Nephron progenitor cell (in vitro differentiated cells): ENCODE measurements around the gene RRAD.
A peak's percentile ranks its signal among the peaks of the same experiment; 100 is the strongest.
"Not testable (repeated sequence)": the region's sequence is repeated elsewhere in the genome, so short reads cannot be mapped to it uniquely, and the experiment has no call there.

Source experiments
- DNase-seq: peaks from one replicate; pipeline ENCODE4 v3.0.0; 2021
- H3K27ac Mint-ChIP-seq: 2 replicates; pipeline ENCODE4 v1.8.0; 2021; ENCODE audit warnings: mild to moderate bottlenecking, moderate library complexity, mixed read lengths
- H3K27me3 Mint-ChIP-seq: 2 replicates; pipeline ENCODE4 v1.8.0; 2021; ENCODE audit warnings: mild to moderate bottlenecking, low read depth, mixed read lengths; ENCODE audit not compliant: poor library complexity
- H3K36me3 Mint-ChIP-seq: 2 replicates; pipeline ENCODE4 v1.8.0; 2021; ENCODE audit warnings: low read depth, mixed read lengths
- H3K4me1 Mint-ChIP-seq: 2 replicates; pipeline ENCODE4 v1.8.0; 2021; ENCODE audit warnings: mixed read lengths
- H3K4me3 Mint-ChIP-seq: 2 replicates; pipeline ENCODE4 v1.8.0; 2021; ENCODE audit warnings: mild to moderate bottlenecking, moderate library complexity, mixed read lengths
- H3K9me3 Mint-ChIP-seq: 2 replicates; pipeline ENCODE4 v1.8.0; 2021; ENCODE audit warnings: mild to moderate bottlenecking, moderate library complexity, mixed read lengths
- TF ChIP-seq, protein P1 (sequence below): fragments of 200-600 bp; sonication (generic); IDR thresholded peaks from 2 replicates; pipeline ENCODE4 v1.5.0; 2021; ENCODE audit warnings: antibody characterized with exemption

RRAD gene

DNA sequence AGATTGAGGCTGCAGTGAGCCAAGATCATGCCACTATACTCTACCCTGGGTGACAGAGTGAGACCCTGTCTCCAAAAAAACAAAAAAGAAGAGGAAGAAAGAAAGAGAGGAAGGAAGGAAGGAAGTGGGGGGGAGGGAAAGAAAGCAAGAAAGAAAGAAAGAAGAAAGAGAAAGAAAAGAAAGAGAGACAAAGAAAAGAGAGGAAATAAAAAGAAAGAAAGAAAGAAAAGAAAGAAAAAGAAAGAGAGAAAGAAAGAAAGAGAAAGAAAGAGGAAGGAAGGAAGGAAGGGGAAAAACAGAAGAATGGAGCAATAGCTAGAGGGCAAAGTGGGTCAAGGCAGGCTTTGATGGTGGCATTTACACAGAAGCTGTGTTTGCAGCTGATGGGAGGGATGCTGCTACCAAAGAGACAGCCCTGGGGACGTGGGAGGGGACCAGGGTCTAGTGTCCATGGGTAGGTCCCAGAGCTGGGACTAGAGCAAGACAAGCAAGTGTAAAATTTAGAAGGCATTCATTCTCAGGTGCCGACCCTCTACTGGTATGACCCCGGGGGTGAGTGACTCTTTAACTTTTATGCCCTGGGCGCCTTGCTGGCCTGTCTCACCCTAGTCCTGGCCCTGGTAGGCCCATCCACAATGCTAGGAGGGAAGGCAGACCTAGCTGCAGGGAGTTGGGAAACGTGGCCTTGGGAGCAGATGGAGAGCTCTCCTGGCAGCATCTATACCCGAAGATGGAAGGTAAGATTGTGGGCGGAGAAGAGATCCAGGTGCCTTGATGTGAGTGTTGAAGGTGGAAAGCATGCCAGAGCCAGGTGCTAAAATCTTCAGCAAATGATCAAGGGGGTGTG, 33.7 kb upstream of the RRAD start:
- H3K4me1 Mint-ChIP-seq = peaks cover 14% of the 10 kb centered on the region
- H3K27ac Mint-ChIP-seq = no peak overlapping the region
- no peak for DNase-seq
- peaks cover 42% of the 10 kb centered on the region for H3K27me3 Mint-ChIP-seq
- no peak overlapping the region for H3K4me3 Mint-ChIP-seq
- TF ChIP-seq, protein P1, sequence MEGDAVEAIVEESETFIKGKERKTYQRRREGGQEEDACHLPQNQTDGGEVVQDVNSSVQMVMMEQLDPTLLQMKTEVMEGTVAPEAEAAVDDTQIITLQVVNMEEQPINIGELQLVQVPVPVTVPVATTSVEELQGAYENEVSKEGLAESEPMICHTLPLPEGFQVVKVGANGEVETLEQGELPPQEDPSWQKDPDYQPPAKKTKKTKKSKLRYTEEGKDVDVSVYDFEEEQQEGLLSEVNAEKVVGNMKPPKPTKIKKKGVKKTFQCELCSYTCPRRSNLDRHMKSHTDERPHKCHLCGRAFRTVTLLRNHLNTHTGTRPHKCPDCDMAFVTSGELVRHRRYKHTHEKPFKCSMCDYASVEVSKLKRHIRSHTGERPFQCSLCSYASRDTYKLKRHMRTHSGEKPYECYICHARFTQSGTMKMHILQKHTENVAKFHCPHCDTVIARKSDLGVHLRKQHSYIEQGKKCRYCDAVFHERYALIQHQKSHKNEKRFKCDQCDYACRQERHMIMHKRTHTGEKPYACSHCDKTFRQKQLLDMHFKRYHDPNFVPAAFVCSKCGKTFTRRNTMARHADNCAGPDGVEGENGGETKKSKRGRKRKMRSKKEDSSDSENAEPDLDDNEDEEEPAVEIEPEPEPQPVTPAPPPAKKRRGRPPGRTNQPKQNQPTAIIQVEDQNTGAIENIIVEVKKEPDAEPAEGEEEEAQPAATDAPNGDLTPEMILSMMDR = no peak
- no peaks in the 10 kb centered on the region for H3K36me3 Mint-ChIP-seq
- no peaks in the 10 kb centered on the region for H3K9me3 Mint-ChIP-seq

DNA sequence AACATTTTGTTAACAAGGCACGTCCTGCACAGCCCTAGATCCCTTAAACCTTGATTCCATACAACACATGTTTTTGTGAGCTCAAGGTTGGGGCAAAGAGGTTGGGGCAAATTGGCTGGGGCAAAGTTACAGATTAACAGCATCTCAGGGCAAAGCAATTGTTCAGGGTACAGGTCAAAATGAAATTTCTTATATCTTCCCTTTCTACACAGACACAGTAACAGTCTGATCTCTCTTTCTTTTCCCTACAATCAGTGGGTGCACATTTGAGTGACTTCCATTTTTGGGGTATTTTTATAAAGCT, 30.8 kb upstream of the RRAD start:
- not testable (repeated sequence) for DNase-seq, H3K36me3 Mint-ChIP-seq, H3K27ac Mint-ChIP-seq, H3K4me3 Mint-ChIP-seq, H3K9me3 Mint-ChIP-seq
- Mint-ChIP-seq H3K4me1 (peaks cover 17% of the 10 kb centered on the region), H3K27me3 (peaks cover 58% of the 10 kb centered on the region)

DNA sequence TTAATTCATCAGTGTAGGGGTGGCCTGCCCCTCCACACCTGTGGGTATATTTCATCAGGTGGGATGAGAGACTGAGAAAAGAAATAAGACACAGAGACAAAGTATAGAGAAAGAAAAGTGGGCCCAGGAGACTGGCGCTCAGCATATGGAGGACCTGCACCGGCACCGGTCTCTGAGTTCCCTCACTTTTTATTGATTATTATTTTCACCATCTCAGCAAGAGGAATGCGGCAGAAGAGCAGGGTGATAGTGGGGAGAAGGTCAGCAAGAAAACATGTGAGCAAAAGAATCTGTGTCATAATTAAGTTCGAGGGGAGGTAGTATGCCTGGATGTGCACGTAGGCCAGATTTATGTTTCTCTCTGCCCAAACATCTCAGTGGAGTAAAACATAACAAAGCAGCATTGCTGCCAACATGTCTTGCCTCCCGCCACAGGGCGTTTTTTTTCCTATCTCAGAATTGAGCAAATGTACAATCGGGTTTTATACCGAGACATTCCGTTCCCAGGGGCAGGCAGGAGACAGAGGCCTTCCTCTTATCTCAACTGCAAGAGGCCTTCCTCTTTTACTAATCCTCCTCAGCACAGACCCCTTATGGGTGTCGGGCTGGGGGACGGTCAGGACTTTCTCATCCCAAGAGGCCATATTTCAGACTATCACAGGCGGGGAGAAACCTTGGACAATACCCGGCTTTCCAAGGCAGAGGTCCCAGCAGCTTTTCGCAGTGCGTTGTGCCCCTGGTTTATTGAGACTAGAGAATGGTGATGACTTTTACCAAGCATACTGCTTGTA, 30.2 kb upstream of the RRAD start:
- peaks cover 60% of the 10 kb centered on the region for H3K27me3 Mint-ChIP-seq
- not testable (repeated sequence) for H3K4me3 Mint-ChIP-seq, DNase-seq, H3K9me3 Mint-ChIP-seq, H3K36me3 Mint-ChIP-seq, H3K27ac Mint-ChIP-seq
- H3K4me1 Mint-ChIP-seq = peaks cover 14% of the 10 kb centered on the region

DNA sequence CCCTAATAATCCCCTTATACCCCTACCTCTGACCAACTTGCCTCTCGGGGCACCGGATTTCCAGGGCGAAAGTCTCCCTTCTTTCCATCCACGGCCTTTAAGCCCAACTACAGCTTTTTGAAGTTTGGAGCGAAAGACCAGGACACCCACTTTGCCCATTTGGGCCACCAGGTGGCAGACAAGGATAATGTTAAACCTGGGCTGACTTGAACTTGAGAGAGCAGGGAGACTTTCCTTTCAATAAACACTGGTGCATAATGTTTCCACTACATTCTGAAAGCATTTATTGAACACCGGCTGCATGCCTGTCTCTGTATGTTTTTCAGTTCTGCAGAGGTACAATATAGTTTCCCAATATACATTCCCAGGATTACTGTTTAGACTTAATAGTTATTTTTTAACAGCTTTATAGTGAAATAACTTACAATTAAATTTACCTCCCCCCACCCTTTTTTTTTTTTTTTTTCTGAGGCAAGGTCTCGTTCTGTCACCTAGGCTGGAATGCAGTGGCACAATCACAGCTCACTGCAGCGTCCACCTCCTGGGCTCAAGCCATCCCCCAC, 28.8 kb upstream of the RRAD start:
- peak; percentile 84 for DNase-seq
- TF ChIP-seq, protein P1 = peak; percentile 74
- Mint-ChIP-seq H3K36me3 (no peaks in the 10 kb centered on the region), H3K4me3 (no peak overlapping the region), H3K27me3 (peaks cover 67% of the 10 kb centered on the region), H3K27ac (no peak overlapping the region), H3K4me1 (peaks cover 23% of the 10 kb centered on the region), H3K9me3 (peaks cover 10% of the 10 kb centered on the region)

DNA sequence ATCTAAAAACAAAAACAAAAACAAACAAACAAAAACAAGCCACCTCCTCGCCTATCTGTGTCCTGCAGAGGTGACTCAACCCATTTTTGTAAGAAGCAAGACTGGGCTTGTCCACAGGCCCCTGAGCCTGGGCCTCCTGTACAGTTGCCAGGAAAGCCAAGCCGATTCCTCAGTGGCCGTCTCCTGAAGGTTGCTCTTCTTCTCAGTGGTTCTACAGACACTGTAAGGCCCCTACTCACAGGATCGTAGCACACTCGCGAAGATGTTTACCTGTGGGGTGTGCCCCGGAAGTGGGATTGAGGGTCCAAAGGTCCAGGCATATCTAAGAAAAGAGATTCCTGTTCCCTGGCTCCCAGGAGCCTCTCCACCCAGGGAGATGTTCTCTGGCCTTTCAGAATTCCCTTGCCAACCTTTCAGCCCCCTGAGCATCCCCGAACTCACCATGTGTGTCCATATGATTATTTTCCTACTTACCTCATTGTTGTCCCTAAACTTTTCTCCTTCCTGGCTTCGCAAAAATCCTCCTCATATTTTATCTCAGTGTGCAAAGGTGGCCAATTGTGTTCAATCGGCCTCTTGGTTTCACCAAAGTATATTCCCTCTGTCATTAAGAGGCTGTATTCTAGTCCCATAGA, 28.2 kb upstream of the RRAD start:
- no peak overlapping the region for H3K4me3 Mint-ChIP-seq

DNA sequence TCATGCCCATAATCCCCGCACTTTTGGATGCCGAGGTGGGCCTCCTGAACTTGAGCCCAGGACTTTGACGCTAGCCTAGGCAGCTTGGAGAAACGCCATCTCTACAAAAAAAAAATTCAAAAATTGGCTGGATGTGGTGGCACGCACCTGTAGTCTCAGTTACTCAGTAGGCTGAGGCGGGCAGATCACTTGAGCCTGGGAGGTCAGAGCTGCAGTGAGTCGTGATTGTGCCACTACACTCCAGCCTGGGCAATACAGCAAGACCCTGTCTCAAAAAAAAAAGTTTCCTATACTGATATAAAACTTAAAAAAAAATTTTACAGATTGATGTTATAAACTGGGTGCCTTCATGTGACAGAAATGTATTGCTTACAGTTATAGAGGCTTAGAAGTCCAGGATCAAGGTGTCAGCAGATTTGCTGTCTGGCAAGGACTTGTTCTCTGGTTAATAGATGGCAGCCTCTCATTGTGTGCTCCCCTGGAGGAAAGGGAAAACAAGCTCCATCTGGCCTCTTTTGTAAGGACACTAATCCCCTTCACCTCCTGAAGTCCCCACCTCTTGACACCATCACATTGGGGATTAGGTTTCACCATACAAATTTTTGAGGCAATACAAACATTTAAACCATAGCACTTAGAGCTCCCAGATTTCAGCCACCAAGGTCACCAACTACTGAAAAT, 27.2 kb upstream of the RRAD start:
- no peak for DNase-seq
- Mint-ChIP-seq H3K27ac (no peak overlapping the region), H3K4me1 (peaks cover 35% of the 10 kb centered on the region), H3K4me3 (no peak overlapping the region), H3K9me3 (peaks cover 10% of the 10 kb centered on the region), H3K36me3 (no peaks in the 10 kb centered on the region), H3K27me3 (peaks cover 66% of the 10 kb centered on the region)
- TF ChIP-seq, protein P1 = no peak

More for the DNA sequence above, 28.2 kb upstream of the RRAD start:
- no peak overlapping the region for H3K27ac Mint-ChIP-seq
- H3K9me3 Mint-ChIP-seq = peaks cover 10% of the 10 kb centered on the region
- DNase-seq = no peak
- H3K27me3 Mint-ChIP-seq = peaks cover 67% of the 10 kb centered on the region
- TF ChIP-seq, protein P1 = no peak
- no peaks in the 10 kb centered on the region for H3K36me3 Mint-ChIP-seq
- H3K4me1 Mint-ChIP-seq = peaks cover 29% of the 10 kb centered on the region
